Dermis blood vessel endothelial cell (primary cell): ENCODE measurements around the gene ADH7. TPM values are rescaled to one million over a fixed set of nuclear protein-coding genes. Genes with fewer than 3 reads are reported as not detected.
"Not testable (repeated sequence)": the region's sequence is repeated elsewhere in the genome, so short reads cannot be mapped to it uniquely, and the experiment has no call there.

Experiments used
- DNase-seq: peaks from one replicate; pipeline ENCODE4 v3.0.0; 2010
- total RNA-seq: library from RNA; depleted of rRNA; stranded (reverse); fragments of >200 nt; gene quantifications from 2 replicates; pipeline ENCODE4 v1.2.3, GENCODE V29; 2014

The ADH7 gene
- total RNA-seq, result not detected in 2 replicates

DNA sequence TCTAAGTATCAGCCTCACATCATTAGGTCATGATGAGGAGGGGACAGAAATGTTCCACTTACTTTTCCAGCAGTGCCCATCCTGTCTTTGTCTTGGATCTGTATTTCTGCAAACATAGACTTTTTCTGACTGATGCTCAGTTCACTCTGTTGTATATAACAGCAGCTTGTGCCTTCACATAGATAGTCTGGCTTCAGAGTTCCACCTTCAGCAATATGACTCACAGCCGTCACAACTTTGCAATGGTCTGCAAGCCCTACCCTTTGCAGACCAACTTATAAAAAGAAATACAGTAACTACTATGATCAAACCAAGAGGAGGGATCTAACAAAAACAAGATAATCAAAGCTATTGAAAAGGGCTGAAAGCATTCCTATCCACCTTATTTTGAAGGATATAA is at the start of gene ADH7:
Gene ADH7, minus strand, starts transcription at position 189 of the 400 bp plus-strand sequence. Its CDS starts 109 bp downstream, at position 80.
- no peak for DNase-seq

DNA sequence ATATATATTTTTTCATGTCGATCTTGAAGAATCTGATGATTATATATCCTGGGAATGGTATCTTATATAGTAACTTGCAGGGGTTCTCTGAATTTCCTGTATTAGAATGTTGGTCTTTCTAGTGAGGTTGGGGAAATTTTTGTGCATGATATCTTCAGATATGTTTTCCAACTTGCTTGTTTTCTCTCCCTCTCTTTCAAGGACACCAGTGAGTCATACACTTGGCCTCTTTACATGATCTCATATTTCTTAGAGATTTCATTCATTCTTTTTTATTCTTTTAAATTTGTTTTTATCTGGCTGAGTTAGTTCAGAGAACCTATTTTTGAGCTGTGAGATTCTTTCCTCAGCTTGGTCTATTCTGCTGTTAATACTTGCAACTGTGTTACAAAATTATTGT is 48.5 kb upstream of the ADH7 start:
- DNase-seq, result no peak

DNA sequence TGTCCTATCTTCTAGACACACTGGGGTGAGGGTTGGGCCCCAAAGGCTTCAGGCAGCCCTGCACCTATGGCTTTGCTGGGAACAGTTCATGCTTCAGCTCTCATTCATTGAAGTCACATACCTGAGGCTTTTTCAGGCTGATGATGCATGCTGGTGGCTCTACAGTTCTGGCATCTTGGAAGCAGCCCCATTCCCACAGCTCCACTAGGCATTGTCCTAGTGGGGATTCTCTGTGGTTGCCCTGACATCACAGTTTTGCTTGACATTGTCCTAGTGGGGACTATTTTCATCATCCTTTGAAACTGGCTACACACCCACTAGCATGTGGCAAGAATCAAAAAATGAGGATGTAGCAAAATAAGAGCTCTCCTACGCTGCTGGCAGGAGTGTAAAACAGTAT is 38.0 kb upstream of the ADH7 start:
- no peak for DNase-seq

DNA sequence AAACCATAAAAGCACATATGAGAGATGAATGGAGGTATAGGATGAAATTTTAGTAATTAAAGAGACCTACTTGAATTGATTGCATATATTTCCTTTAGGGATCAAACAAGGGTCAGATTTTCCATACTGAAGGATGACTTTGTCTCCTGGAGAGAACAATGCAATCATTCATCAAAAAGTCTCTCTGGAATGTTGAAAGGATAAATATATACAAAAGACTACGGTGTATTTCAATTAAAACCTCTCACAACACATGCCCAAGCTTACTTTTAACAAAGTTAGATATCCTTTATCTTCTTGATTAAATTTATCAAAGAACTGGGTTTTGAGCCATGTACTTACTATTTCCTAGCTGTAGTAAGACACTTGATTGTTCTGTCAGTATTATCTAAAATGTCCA is 36.8 kb upstream of the ADH7 start:
- DNase-seq, result no peak

DNA sequence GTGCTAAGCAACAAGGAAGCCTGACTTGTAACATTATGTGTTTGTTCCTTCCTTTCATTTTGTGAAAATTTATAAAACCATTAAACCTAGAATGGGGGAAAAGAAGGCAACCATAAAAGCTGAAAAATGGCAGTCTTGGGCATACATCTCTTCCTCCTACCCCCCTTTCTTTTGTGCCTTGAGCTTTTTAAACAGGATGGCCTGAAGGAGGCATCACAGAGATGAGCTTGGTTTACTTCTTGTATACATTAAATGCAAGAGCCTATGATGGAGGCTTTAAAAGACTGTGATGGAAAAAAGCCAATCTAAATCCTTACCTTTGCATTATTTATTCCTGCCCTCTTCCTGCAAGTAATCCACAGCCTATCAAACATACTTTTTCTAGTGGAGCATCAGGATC is 36.2 kb upstream of the ADH7 start:
- no peak for DNase-seq

DNA sequence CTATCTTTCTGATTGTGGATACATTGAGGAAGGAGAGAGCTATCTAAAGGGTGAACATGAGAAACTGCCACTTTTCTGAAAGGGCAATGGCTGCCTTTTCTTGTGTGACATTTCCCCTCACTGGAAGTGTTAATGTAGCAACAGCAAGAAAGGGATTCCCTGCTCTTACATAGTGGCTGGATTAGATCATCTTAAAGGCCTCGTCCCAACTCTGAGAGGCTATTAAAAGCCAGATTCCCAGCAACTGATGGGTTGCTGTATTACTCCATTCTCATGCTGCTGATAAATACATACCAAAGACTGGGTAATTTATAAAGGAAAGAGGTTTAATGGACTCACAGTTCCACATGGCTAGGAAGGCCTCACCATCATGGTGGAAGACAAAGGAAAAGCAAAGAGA is 33.7 kb upstream of the ADH7 start:
- no peak for DNase-seq

DNA sequence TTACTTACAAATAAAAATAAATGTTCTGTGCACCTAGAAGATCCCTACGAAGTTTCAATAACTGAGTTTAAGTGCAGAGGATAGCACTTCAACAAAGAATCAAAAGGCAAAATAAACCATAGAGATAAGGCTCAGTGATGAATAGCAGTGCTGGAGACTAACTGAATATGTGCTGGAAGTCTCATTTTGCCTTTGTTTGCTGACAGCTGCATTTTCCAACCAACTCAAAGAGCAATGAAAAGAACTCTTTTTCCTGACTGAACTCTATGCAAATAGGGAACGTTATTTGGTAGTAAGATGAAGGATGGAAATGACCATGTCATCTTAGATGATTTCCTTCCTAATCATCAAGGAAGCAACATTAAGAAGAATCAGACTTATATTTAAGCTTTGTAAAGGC is 32.7 kb upstream of the ADH7 start:
- DNase-seq, result no peak

DNA sequence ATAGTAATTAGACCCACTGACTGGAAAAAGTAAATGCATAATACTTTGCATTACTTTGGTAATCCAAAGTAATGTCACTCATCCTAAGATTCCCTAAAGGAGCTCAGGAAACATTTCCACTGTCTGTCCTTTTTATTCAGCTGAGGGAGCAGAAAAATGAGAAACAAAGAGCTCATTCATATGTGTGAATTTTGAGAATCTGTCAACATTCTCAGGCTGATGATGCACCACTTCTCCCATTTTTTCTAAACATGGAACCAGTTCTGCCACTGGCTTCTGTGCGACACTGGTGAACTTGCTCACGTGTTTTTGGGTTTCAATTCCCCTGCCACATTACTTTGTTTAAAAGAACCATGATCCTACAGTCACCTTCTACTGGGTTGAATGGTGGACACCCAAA is 28.4 kb upstream of the ADH7 start:
- DNase-seq, result no peak

DNA sequence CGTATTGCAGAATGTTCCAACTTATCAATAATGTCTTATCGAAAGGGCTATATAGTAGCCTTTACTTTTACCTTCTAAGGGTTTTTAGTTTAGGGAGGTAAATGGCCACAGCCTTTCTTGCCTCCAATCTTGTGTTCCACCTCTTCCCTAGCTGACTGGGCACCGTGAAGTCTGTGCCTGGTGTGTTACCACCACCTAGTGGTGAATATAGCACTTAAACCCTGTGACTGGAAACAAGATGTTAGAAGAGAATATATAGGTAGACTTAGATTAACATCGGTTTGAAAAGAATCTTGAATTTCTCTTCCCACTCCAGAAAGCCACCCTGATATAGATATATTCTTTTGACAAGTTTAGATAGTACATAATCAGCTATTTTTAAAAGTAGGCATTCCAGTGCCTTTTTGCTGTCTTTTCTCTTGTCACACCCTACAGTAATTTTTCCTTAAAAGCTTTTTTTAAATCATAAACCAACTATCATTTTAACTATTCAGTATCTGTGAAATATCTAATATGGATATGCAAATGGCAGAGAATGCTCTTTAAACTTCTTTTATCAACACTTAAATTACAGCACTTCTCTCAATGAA is 27.8 kb upstream of the ADH7 start:
- peak; percentile 76 for DNase-seq

DNA sequence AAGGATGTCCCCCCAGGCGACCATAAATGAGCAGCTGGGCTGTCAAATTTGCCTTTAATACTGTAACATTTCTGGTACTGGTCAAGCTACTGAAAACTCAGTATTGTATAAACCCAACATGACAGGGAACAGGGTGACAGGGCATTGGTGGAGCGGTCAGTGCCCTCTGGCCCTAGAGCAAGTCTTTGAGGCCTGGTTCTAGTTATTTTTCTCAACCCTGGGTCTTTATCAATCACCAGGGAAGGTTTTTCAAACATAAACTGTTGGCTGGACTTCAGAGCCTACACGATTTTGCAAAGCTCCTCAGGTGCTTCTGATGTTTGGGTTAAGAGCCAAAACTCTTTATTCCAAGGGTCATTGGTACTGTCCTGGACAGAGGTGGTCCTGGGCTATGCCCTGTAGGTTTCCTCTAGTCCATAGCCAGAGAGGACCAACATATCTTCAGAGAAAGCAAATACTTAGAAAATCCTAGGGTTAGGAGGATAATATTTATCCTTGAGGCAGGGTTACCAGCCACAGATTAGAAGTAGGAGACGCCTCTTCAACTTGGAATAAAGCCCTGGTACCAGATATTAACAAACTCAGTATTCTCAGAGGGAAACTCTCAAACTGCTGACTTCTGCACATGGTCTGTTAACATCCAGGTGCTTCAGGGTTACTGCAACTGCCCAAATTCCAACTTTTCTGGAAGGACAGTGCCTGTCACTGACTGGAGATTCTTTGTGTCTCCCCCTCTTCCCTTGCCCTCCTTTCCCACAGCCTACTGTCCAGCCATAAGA is 26.7 kb upstream of the ADH7 start:
- no peak for DNase-seq

DNA sequence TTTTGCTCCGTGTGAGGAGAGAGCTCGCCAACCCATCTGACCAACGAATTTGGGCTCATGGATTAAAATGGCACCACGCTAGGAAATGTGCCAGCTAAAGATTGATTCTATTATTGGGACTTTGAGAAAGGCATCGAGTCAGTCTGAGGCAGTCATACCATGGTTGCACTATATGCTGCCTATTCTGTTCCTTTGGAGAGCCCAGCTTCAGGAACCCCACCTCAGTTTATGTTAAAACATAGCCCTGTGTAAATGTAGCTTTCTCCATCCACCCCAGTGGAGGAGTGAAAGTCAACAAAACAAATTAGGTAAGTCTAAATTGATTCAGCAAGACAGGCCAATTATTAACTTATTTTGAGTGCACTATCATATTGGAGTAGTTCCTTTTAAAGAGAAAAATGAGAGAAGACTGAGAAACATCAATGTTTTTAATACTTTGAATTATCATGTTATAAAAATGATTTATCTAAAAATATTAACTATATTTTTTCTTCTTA is 24.5 kb upstream of the ADH7 start:
- DNase-seq, result no peak

DNA sequence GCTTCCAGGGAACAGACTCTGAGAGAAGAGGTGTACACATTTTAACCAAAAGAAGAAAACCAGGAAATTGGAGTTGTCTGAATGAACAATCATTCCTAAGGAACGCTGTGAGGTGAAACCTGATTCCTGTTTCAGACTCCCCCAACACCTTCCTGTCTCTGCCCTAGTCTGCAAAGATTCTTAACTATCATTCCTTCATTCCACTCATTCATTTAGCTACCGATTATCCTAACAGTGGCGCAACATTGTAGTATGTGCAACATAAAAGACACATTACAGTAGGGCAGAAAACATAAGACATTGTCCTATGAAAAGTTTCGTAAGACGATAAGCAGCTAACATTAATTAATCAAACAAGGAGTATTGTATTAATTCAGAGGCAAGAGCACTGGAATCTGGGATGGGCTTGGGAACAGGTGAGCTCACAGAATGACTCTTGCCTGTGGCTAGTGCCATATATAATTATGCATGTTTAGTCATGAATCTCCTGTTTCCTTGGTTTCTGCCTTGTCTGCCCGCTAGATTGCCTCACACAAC is 23.8 kb upstream of the ADH7 start:
- DNase-seq, result no peak

DNA sequence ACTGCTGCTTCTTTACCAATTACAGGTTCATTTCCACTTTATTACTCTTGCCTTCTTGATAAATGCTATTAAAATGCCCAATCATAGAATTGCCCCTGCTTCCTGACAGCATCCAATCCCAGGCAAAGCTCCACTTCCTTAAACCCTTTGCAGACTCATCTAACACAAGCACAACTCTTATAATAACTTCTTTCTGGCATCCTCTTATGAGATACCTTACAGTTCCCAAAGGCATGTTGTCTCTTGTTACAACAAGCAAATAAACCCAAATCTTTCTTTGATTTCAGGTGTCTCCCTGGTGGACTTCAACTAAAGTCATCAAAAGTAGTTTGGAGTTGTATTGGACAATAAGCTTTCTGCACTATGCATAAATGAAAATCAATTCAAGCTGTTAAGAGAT is 22.5 kb upstream of the ADH7 start:
- DNase-seq, result no peak

DNA sequence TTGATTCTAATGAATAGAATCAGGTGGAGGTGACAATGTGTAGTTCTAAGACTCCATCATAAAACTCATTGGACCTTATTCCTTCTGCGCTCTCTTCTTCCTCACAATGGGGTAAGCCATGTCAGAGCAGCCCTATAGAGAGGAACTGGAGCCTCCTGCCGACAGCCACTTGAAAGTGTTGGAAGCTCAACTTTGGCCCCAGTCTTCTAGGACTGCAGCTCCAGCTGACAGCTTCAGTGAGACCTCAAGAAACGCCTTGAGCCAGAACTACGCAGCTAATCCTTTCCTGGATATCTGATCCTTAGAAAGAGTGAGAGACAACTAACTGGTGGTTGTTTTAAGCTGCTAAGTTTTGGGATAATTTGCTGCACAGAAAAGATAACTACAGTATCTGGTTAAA is 22.1 kb upstream of the ADH7 start:
- DNase-seq, result no peak

DNA sequence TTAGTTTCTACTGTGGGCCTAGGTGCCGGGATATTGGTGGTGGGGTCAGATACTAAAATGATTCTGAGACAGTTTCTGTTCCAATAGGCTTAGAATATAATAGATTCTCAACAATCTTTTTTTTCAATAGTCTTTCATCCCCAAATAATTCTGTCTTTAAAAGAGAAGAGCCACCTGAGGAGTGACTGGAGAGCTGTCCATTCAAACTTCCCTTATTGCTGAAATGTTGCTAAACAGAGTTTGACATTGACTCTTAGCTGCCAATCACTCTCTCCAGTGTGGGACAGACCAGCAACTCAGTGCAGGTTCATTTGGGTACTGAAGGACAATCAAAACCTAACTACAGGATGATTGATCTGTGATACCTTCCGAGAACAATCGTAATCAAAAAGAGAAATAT is 12.4 kb upstream of the ADH7 start:
- DNase-seq, result no peak

DNA sequence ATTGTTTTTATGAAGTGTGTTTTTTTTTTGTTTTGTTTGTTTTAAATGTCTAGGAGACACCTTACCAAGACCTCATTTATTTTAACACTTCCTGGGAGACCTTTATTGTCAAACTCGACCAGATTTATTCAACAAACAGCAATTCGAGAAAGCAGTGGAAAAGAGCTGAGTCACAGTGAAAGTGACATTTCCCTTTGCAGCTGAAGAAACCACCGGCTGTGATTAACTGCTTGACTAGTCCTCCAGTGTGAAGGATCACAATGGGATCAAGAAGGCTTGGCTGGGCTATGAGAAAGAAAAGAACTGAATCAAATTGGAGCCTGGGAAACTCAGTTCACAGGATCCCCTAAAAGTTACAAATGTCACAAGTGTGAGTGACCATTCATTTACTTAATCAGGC is 11.9 kb upstream of the ADH7 start:
- DNase-seq, result peak; percentile 26

DNA sequence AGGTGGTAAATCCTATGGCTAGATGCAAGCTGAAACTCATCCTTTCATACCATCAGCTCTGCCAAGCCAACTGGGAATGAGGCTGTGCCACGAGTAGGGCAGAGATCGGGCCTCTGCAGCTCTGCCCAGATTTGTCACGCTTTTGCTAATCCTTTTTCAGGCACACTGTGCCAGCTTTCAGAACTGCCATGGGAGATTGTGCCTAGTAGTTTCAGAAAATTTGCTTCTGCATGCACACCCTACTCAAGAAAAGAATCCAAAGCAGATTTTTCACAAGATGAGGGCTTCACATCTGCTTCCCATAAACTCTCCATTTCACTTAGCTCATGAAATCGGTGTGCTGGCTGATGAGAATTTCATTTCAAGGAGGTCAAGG is 3.3 kb upstream of the ADH7 start:
- no peak for DNase-seq

DNA sequence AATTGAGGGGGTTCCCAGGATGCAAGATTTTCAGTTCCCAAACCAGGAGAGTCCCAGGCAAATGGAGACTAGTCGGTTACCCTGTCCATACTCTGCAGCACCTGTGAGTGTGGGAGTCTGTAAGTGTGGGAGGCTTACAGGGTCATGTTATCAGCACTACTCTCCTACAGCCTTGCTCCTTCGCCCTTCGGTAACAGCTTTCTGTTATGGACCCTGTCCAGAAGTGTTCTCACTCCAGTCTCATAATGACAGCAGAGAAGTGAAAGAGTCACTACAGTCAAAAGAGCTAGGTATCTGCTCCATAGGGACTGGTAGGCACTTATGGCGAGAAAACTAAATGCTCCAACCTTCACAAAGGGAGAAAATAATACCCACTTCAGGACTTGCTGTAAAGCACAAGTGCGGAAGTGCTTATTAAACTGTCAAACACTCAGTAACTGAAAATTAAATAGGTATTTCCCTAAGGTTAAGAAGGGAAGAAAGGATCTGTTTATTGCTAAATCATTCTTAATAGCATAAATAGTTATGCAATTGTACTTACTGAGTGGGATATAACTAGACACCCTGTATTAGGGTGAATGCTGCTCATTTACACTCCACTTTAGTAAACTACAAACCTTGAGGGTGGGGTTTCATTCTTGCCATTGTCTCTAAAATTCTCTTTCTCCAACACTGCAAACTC is 2.7 kb upstream of the ADH7 start:
- no peak for DNase-seq

DNA sequence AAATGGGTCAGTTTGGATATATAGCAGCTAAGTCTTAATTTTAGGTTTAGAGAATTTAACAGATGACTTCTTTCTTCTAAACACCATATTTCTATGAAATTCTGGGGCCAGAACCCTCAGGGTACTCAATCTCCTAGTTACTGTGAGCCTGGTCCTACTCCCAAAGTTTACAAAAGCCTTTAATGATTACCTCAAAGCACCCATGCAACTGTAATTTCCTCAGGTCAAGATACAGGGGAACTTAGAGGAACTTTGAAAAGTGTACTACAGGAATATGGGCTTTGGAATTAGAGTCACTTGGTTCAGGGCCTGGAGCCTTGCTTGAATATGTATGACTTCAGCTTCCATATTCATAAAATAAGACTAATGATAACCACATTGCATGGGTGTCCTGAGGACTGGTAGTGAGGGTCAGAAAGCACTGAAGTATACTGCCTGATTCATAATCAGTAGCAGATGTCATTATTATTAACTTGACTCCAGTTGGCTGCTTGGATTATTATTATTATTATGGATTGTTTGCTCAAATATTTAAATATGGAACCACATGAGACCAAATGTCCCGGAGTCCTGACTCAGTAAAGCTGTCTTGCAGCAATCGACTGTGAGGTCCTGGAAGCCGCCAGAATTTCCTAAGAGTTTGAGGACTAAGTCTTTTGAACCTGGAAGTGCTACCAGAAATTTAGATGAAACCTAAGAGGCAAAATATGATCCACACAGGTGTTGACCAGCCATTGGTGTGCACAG is 2.0 kb upstream of the ADH7 start:
- no peak for DNase-seq

DNA sequence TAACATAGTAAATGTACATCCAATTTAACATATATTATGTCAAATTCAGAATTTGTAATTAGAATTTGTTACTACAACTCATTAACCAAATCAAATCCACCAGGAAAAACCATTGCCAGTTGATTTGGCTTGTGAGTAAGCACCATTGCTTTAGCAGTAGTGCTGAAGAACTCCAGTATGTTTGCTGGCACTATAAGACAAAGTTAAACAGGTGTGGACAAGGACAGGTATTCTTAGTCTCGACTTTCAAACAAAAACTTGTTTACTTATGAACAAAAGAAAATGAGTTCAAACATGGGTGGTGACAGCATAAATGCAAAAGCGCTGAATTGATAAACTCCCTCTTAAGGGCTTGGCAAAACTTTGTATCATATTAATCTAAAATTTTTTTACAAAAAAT is 1.3 kb upstream of the ADH7 start:
- no peak for DNase-seq

DNA sequence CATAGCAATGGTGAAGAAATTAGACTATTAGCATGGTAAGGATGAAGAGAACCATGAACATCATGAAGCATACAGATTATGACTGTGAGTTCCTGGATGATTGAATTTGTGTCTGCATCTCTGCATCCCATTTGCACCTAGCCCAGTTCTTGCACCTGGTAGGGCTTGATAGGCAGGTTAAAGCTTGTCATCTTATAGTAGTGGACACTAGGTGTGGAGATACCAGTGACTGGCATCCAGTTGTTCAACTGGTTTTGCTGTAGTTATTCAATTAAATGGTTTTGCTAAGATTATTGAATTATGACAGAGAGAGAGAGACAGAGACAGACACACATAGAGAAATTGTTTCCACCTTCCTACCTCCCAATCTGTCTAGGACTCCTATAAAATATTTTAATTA is 5.0 kb downstream of the ADH7 start:
- no peak for DNase-seq

DNA sequence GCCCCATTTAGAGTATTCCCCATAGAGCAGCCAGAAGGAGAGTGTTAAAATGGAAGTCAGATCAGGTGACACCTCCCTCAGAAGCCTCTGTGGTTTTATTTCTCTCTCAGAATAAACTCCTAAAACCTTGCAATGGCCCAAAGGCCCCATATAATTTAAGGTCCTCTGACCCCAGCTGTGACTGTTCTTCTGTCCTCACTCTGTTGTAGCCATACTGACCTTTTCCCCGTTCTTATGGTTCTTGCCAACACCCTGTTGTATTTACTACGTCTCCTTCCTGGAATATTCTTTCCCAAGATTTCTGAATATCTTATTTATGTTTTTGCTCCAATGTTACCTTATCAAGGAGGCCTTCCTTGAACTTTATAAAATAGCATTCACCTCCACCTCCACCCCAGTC is 18.0 kb downstream of the ADH7 start:
- no peak for DNase-seq

DNA sequence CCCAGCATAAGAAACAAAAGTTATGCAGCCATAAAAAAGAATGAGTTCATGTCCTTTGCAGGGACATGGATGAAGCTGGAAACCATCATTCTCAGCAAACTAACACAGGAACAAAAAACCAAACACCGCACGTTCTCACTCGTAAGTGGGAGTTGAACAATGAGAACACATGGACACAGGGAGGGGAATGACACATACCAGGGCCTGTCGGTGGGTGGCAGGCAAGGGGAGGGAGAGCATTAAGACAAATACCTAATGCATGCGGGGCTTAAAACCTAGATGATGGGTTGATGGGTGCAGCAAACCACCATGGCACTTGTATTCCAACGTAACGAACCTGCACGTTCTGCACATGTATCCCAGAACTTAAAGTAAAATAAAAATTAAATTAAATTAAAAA is 19.4 kb downstream of the ADH7 start:
- not testable (repeated sequence) for DNase-seq
